GM19025 (cell line): Measurements from ENCODE around the gene BMP7.
"Not testable (repeated sequence)": the region's sequence is repeated elsewhere in the genome, so short reads cannot be mapped to it uniquely, and the experiment has no call there.

Experiments used
- ATAC-seq: cut with Tn5 transposase; IDR thresholded peaks from one replicate; pipeline ENCODE4 v1.9.1; 2021; ENCODE audit warnings: mild to moderate bottlenecking, low read depth, moderate library complexity; ENCODE audit not compliant: unreplicated experiment

The BMP7 gene

GRCh38 chr20:57252559-57253162 is 13.8 kb downstream of the BMP7 start:
- ATAC-seq, result no peak

GRCh38 chr20:57251949-57252348 is 14.5 kb downstream of the BMP7 start:
- no peak for ATAC-seq

- no peak for ATAC-seq
Observed at GRCh38 chr20:57251344-57251743, 15.1 kb downstream of the BMP7 start.

GRCh38 chr20:57250607-57251343 is 15.7 kb downstream of the BMP7 start:
- ATAC-seq, result no peak

GRCh38 chr20:57249772-57250171 is 16.7 kb downstream of the BMP7 start:
- no peak for ATAC-seq

- no peak for ATAC-seq
Observed at GRCh38 chr20:57249073-57249472, 17.4 kb downstream of the BMP7 start.

GRCh38 chr20:57248132-57248797 is 18.2 kb downstream of the BMP7 start:
- ATAC-seq, result no peak

GRCh38 chr20:57247292-57247965 is 19.0 kb downstream of the BMP7 start:
- no peak for ATAC-seq

- no peak for ATAC-seq
Observed at GRCh38 chr20:57245997-57246396, 20.4 kb downstream of the BMP7 start.

GRCh38 chr20:57244627-57245214 is 21.7 kb downstream of the BMP7 start:
- no peak for ATAC-seq

- no peak for ATAC-seq
Observed at GRCh38 chr20:57244221-57244585, 22.2 kb downstream of the BMP7 start.

GRCh38 chr20:57243480-57244220 is 22.8 kb downstream of the BMP7 start:
- no peak for ATAC-seq

GRCh38 chr20:57242414-57242813 is 24.0 kb downstream of the BMP7 start:
- no peak for ATAC-seq

GRCh38 chr20:57241363-57241991 is 25.0 kb downstream of the BMP7 start:
- ATAC-seq, result no peak

GRCh38 chr20:57240581-57241362 is 25.7 kb downstream of the BMP7 start:
- no peak for ATAC-seq

- ATAC-seq, result not testable (repeated sequence)
Observed at GRCh38 chr20:57239725-57240124, 26.7 kb downstream of the BMP7 start.

- not testable (repeated sequence) for ATAC-seq
Observed at GRCh38 chr20:57239324-57239723, 27.1 kb downstream of the BMP7 start.

- no peak for ATAC-seq
Observed at GRCh38 chr20:57238089-57238488, 28.4 kb downstream of the BMP7 start.

GRCh38 chr20:57237585-57237953 is 28.9 kb downstream of the BMP7 start:
- no peak for ATAC-seq
